BLaER1 treated with 17β-estradiol and CSF1 and Interleukin-3, amounts not matched to agents 10 nM and 100 nM (cell line): ENCODE results near the gene CDCP1.

Experiments used
- H3K27ac ChIP-seq, 11 experiments: shearing (Covaris generic); formaldehyde crosslinking; 2 replicates each; pipeline ENCODE4 v1.8.1; 2022
- H3K27me3 ChIP-seq, 11 experiments: shearing (Covaris generic); formaldehyde crosslinking; 2 replicates each; pipeline ENCODE4 v1.8.1; 2022
- H3K36me3 ChIP-seq, 11 experiments: shearing (Covaris generic); formaldehyde crosslinking; 2 replicates each; pipeline ENCODE4 v1.8.1; 2022
- H3K4me1 ChIP-seq, 10 experiments: shearing (Covaris generic); formaldehyde crosslinking; 2 replicates each; pipeline ENCODE4 v1.8.1; 2022
- H3K4me2 ChIP-seq, 11 experiments: shearing (Covaris generic); formaldehyde crosslinking; 2 replicates each; pipeline ENCODE4 v1.8.1; 2022
- H3K4me3 ChIP-seq, 10 experiments: shearing (Covaris generic); formaldehyde crosslinking; 2 replicates each; pipeline ENCODE4 v1.8.1; 2022
- H3K9ac ChIP-seq, 11 experiments: shearing (Covaris generic); formaldehyde crosslinking; 2 replicates each; pipeline ENCODE4 v1.8.1; 2022
- H3K9me3 ChIP-seq, 11 experiments: shearing (Covaris generic); formaldehyde crosslinking; replicated peaks in 1 of 11; 2 replicates each; pipeline ENCODE4 v1.8.1; 2022
- H4K20me1 ChIP-seq, 11 experiments: shearing (Covaris generic); formaldehyde crosslinking; 2 replicates each; pipeline ENCODE4 v1.8.1; 2022
- Cebpa-rat ChIP-seq, 11 experiments: shearing (Covaris generic); IDR thresholded peaks; 2 replicates each; pipeline ENCODE4 v1.8.1; 2022

The CDCP1 gene

DNA sequence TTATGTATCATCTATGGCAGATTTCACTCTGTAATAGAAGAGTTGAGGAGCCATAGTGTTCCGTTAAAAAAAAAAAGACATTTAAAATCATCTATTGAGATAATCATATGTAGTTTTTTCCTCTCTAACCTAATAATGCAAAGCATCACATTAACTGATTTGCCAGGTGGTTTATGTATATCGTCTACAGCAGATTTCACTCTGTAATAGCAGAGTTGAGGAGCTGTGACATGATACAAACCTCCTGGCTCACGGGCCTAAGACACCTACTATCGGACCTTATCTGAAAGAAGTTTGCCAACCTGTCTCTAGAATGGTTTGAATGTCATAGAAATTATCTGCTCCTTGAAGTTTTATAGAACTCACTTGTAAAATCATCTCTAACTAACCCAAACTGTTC is 29.8 kb downstream of the CDCP1 start:
- Histone ChIP-seq H4K20me1 (peaks cover 0 to 4% (median 0%) of the 10 kb centered on the region in 11 experiments; a peak in 1 of 22 replicates), H3K27ac (no peak overlapping the region), H3K4me2 (no peak overlapping the region), H3K9ac (no peak overlapping the region), H3K27me3 (no peaks in the 10 kb centered on the region), H3K4me3 (no peak overlapping the region), H3K36me3 (no peaks in the 10 kb centered on the region), H3K9me3 (peaks cover 0 to 8% (median 2%) of the 10 kb centered on the region in 11 experiments; a peak in 9 of 22 replicates), H3K4me1 (peaks cover 6 to 51% (median 12%) of the 10 kb centered on the region in 10 experiments; a peak in 16 of 20 replicates)
- TF ChIP-seq Cebpa-rat (IDR thresholded peaks at IDR 0.05), result no peak

DNA sequence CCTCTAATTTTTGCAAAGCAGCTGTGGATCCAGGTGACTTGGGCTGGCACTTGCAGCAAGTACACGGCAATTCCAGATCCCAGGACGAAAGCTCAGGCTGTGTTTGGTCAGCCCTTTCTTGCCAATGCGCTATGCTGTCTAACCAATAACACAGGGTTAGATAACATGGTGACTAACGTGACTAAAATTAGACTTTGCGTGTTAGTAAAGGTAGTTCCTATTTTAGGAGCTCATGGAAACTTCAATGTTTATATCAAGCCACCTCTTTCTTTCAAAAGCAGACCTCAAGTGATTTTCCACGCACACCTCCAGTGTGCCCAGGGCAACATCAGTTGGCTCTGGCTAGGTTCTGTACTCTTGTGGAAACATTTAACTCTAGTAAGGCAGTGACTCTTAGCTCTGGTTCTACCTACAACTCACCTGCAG is 32.5 kb downstream of the CDCP1 start:
- peak overlapping the region in 2 of 11 experiments; percentile 13 to 34; a peak in 2 of 22 replicates for H3K4me2 ChIP-seq
- H3K27me3 ChIP-seq, result no peaks in the 10 kb centered on the region
- no peak overlapping the region for H3K9ac ChIP-seq
- TF ChIP-seq Cebpa-rat (IDR thresholded peaks at IDR 0.05), result no peak
- H3K36me3 ChIP-seq, result no peaks in the 10 kb centered on the region
- H3K27ac ChIP-seq, result no peak overlapping the region
- H3K4me1 ChIP-seq, result peaks cover 23 to 54% (median 30%) of the 10 kb centered on the region in 10 experiments
- H4K20me1 ChIP-seq, result no peaks in the 10 kb centered on the region; a peak in 1 of 22 replicates
- H3K4me3 ChIP-seq, result no peak overlapping the region
- peaks cover 0 to 16% (median 3%) of the 10 kb centered on the region in 11 experiments; a peak in 9 of 22 replicates for H3K9me3 ChIP-seq

DNA sequence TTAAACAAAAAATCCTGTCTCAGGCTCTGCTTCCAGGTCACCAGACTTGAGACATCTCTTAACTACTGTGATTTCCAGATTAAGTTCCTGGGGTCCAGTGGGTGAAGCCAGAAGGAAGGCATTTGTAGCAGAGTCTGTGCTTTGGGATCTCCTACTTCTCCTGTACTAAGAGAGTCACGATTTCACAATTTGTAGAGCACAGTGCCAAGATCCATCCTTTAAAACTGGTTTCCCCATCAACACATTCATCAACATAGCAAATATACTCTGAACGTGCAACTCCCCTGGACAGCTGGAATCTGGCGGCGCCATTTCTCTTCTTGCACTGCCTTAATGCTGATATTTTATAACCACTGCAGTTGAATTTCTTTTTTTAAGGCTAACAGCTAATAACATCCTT is 33.2 kb downstream of the CDCP1 start:
- Histone ChIP-seq H3K4me2 (peak overlapping the region in 2 of 11 experiments; percentile 13 to 15; a peak in 1 of 22 replicates), H3K4me3 (no peak overlapping the region), H4K20me1 (no peaks in the 10 kb centered on the region; a peak in 1 of 22 replicates), H3K4me1 (peaks cover 20 to 47% (median 23%) of the 10 kb centered on the region in 10 experiments), H3K36me3 (no peaks in the 10 kb centered on the region), H3K9ac (no peak overlapping the region), H3K27me3 (no peaks in the 10 kb centered on the region), H3K9me3 (peaks cover 0 to 16% (median 3%) of the 10 kb centered on the region in 11 experiments; a peak in 9 of 22 replicates), H3K27ac (no peak overlapping the region)
- TF ChIP-seq Cebpa-rat (IDR thresholded peaks at IDR 0.05), result no peak

DNA sequence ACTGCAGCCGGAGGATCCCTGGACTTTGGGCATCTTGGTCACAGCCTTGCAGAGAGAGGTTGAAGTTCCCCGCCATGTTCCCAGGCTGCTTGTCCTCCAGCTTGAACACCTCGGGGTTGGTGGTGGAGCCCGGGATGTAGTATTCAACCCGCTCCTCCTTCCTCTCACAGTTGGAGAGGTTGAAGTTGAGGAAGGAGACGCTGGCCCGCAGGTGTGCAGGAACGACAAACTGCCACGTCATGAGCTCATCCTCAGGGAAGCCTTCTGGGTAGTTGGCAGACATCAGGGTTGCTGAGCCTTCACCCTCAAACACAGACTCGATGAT is 35.7 kb downstream of the CDCP1 start:
- Histone ChIP-seq H3K36me3 (no peaks in the 10 kb centered on the region), H3K4me1 (peaks cover 31 to 65% (median 36%) of the 10 kb centered on the region in 10 experiments), H3K9me3 (peaks cover 0 to 16% (median 3%) of the 10 kb centered on the region in 11 experiments; a peak in 9 of 22 replicates), H3K27me3 (peaks cover 0 to 5% (median 0%) of the 10 kb centered on the region in 11 experiments; a peak in 1 of 22 replicates), H3K4me2 (peak overlapping the region; percentile 62 to 93 (median 76)), H3K9ac (peak overlapping the region in 5 of 11 experiments; percentile 18 to 54 (median 47); a peak in 6 of 22 replicates), H3K4me3 (peak overlapping the region in 3 of 10 experiments; percentile 1 to 44 (median 19); a peak in 2 of 20 replicates), H3K27ac (peak overlapping the region in 10 of 11 experiments; percentile 23 to 85 (median 70); a peak in 18 of 22 replicates), H4K20me1 (peaks cover 0 to 5% (median 0%) of the 10 kb centered on the region in 11 experiments; a peak in 1 of 22 replicates)
- TF ChIP-seq Cebpa-rat (IDR thresholded peaks at IDR 0.05), result no peak

DNA sequence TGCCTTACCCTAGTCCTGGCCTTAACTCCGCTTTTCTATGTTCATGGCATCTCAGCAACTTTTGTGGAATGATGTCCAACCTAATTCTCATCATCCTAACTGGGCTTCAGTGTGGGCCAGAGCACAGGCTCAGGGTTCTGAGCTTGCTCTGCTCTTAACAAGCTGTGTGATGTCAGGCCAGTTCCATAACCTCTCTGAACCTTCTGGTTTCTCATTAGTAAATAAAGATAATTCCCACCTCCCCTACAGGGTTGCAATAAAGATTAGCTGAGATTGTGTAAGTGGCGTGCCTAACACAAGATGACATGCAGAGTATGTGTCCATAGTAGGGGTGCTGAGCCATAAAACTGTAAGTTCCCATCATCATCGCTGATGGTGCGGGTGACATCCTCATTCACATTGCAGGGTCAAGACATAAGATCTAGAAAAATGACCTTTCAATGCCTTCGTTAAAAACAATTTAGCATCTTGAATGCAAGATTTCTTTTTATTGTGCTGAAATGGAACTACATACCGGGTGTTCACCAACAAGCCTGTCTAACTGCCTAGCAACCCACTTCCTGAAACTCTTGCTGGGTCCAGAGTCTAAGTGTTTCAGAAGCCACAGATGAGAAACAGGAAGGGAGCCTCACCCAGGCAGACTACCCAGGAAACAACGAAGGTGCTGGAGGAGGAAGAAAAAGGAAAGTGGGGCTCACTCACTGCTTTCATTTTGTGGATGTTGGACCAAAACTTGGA is 36.2 kb downstream of the CDCP1 start:
- TF ChIP-seq Cebpa-rat (IDR thresholded peaks at IDR 0.05), result 0 out of 22 replicates have a peak, but pooled peaks of 1 of the 11 experiments have one; percentile 19
- Histone ChIP-seq H3K27me3 (peaks cover 0 to 5% (median 0%) of the 10 kb centered on the region in 11 experiments; a peak in 1 of 22 replicates), H3K4me2 (peak overlapping the region; percentile 62 to 93 (median 76)), H3K36me3 (no peaks in the 10 kb centered on the region), H3K9ac (peak overlapping the region in 5 of 11 experiments; percentile 18 to 54 (median 47); a peak in 7 of 22 replicates), H4K20me1 (peaks cover 0 to 5% (median 0%) of the 10 kb centered on the region in 11 experiments; a peak in 1 of 22 replicates), H3K27ac (peak overlapping the region in 10 of 11 experiments; percentile 23 to 85 (median 70); a peak in 20 of 22 replicates), H3K4me3 (peak overlapping the region in 2 of 10 experiments; percentile 1 to 44; a peak in 3 of 20 replicates), H3K4me1 (peaks cover 37 to 70% (median 41%) of the 10 kb centered on the region in 10 experiments), H3K9me3 (peaks cover 0 to 16% (median 3%) of the 10 kb centered on the region in 11 experiments; a peak in 9 of 22 replicates)

DNA sequence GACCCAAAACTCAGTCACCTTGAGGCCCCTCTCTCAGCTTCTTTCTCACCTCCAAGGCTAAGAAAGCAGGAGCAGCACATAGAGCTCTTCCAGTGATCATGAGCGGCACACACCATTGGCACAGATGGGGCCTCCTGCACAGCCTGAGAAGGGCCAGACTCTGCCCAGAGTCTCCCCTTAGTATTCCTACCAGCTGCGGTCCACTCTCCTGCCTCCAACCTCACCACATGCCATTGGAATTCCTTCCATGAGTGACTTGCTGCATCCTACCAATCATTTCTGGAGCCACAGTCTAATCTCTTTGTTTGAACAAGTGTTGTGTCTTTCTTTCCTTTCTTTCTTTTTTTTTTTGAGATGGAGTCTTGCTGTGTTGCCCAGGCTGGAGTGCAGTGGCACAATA is 39.3 kb downstream of the CDCP1 start:
- H3K27me3 ChIP-seq, result peaks cover 0 to 12% (median 0%) of the 10 kb centered on the region in 11 experiments; a peak in 1 of 22 replicates
- H4K20me1 ChIP-seq, result peaks cover 0 to 5% (median 0%) of the 10 kb centered on the region in 11 experiments; a peak in 1 of 22 replicates
- TF ChIP-seq Cebpa-rat (IDR thresholded peaks at IDR 0.05), result no peak
- peaks cover 38 to 64% (median 43%) of the 10 kb centered on the region in 10 experiments for H3K4me1 ChIP-seq
- no peak overlapping the region for H3K4me3 ChIP-seq
- peaks cover 0 to 9% (median 0%) of the 10 kb centered on the region in 11 experiments; a peak in 2 of 22 replicates for H3K36me3 ChIP-seq
- H3K9ac ChIP-seq, result peak overlapping the region in 1 of 11 experiments; percentile 3; a peak in 1 of 22 replicates
- peak overlapping the region; percentile 66 to 86 (median 73); a peak in 20 of 22 replicates for H3K4me2 ChIP-seq
- no peak overlapping the region for H3K27ac ChIP-seq
- H3K9me3 ChIP-seq, result peaks cover 0 to 19% (median 14%) of the 10 kb centered on the region in 11 experiments; a peak in 18 of 22 replicates

DNA sequence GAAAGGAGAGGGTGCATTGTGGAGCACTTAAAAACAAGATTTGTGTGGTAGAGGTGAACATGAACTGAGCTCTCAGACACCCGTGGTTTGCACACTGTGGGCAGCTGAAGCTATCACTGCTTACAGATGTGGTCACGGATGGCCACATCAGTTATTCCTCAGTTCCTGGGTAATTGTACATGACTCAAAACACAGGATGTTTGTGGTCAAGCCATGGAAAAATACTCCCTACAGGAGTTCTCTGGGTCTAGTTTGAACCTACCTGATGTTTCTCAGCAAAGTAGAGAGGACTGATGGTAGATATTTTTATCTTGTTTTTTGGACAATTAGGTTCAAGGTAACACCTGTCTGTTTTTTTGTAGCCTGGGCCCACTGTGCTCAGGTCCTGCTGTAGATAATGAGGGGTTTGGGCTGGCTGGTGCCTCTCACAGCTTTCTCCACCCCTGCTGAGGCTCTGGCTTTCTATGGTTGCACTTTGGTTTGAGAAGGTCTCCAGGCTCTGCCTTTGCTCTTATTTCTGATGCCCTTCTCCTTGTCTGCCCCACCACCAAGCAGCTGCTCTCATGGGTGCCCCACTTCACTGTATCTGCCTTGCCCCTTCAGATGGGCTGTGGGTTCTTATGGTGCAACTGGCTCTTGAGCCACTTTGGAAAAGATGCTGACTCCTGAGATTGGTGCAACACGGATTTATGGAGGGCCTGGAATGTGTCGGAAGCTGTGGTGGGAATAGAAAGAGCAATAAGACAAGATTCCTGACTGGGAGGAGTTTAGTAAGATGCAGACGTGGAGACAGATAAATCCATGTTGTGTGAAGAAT is 40.1 kb downstream of the CDCP1 start:
- peak overlapping the region in 2 of 11 experiments; percentile 2 to 14; a peak in 2 of 22 replicates for H3K9ac ChIP-seq
- peaks cover 0 to 5% (median 0%) of the 10 kb centered on the region in 11 experiments; a peak in 1 of 22 replicates for H4K20me1 ChIP-seq
- H3K4me2 ChIP-seq, result peak overlapping the region; percentile 66 to 86 (median 73)
- peak overlapping the region in 2 of 11 experiments; percentile 3 to 15; a peak in 2 of 22 replicates for H3K27ac ChIP-seq
- H3K9me3 ChIP-seq, result peaks cover 0 to 16% (median 10%) of the 10 kb centered on the region in 11 experiments; a peak in 15 of 22 replicates
- peaks cover 0 to 9% (median 0%) of the 10 kb centered on the region in 11 experiments; a peak in 2 of 22 replicates for H3K36me3 ChIP-seq
- H3K4me3 ChIP-seq, result 0 out of 20 replicates have a peak overlapping the region, but pooled peaks of 1 of the 10 experiments have one; percentile 18
- H3K4me1 ChIP-seq, result peaks cover 38 to 70% (median 46%) of the 10 kb centered on the region in 10 experiments
- peaks cover 0 to 12% (median 0%) of the 10 kb centered on the region in 11 experiments; a peak in 1 of 22 replicates for H3K27me3 ChIP-seq
- TF ChIP-seq Cebpa-rat (IDR thresholded peaks at IDR 0.05), result no peak
